Endodermal cell (in vitro differentiated cells): ENCODE measurements around the gene ITPA. TPM values are rescaled to one million over a fixed set of nuclear protein-coding genes. Genes with fewer than 3 reads are reported as not detected.
"Not testable (repeated sequence)": the region's sequence is repeated elsewhere in the genome, so short reads cannot be mapped to it uniquely, and the experiment has no call there.

Source experiments
- DNase-seq: peaks from one replicate; pipeline ENCODE4 v3.0.0-alpha.2; 2017
- H3K27ac ChIP-seq: 2 replicates; pipeline ENCODE4 v1.5.1; 2013; ENCODE audit warnings: mild to moderate bottlenecking, low read depth, low read length, moderate library complexity
- H3K27me3 ChIP-seq: 2 replicates; pipeline ENCODE4 v1.6.1; 2013; ENCODE audit warnings: mild to moderate bottlenecking, low read length, moderate library complexity; ENCODE audit not compliant: insufficient read depth, control insufficient read depth, poor library complexity, severe bottlenecking
- H3K36me3 ChIP-seq: 2 replicates; pipeline ENCODE4 v1.7.0; 2013; ENCODE audit warnings: mild to moderate bottlenecking, low read length, moderate library complexity; ENCODE audit not compliant: control insufficient read depth, insufficient read depth
- H3K4me1 ChIP-seq: one replicate; pipeline ENCODE4 v1.7.0; 2013; ENCODE audit warnings: low read length; ENCODE audit not compliant: control insufficient read depth, insufficient read depth
- H3K4me3 ChIP-seq: 2 replicates; pipeline ENCODE4 v1.5.1; 2013; ENCODE audit warnings: mild to moderate bottlenecking, low read length, moderate library complexity
- H3K9ac ChIP-seq: 2 replicates; pipeline ENCODE4 v1.6.1; 2013; ENCODE audit warnings: mild to moderate bottlenecking, low read length, moderate library complexity; ENCODE audit not compliant: poor library complexity, severe bottlenecking; ENCODE audit errors: extremely low read depth
- H3K9me3 ChIP-seq: 2 replicates; pipeline ENCODE4 v1.6.1; 2013; ENCODE audit warnings: mild to moderate bottlenecking, low read length, moderate library complexity; ENCODE audit not compliant: control insufficient read depth
- H3K27ac Mint-ChIP-seq: 2 replicates; pipeline ENCODE4 v1.8.0; 2020; ENCODE audit warnings: mixed read lengths
- H3K27me3 Mint-ChIP-seq: 2 replicates; pipeline ENCODE4 v1.8.0; 2021; ENCODE audit warnings: mild to moderate bottlenecking, mixed read lengths; ENCODE audit not compliant: insufficient read depth
- H3K36me3 Mint-ChIP-seq: 2 replicates; pipeline ENCODE4 v1.8.0; 2020; ENCODE audit warnings: low read depth, mixed read lengths
- H3K4me1 Mint-ChIP-seq: 2 replicates; pipeline ENCODE4 v1.8.0; 2020; ENCODE audit warnings: mixed read lengths
- H3K4me3 Mint-ChIP-seq: 2 replicates; pipeline ENCODE4 v1.8.0; 2020; ENCODE audit warnings: mild to moderate bottlenecking, moderate library complexity, mixed read lengths
- H3K9me3 Mint-ChIP-seq: 2 replicates; pipeline ENCODE4 v1.8.0; 2020; ENCODE audit warnings: mild to moderate bottlenecking, mixed read lengths
- CTCF ChIP-seq: fragments of 200-600 bp; sonication (generic); conservative IDR thresholded peaks from 2 replicates; pipeline ENCODE4 v1.5.0; 2021; ENCODE audit warnings: antibody characterized with exemption, mild to moderate bottlenecking
- WGBS, 2 experiments: methylation state at CpG; one replicate each; pipeline versions ENCODE4 v1.1.5 to v1.1.7; 2013; ENCODE audit warnings: missing lambda C conversion rate in 2 of 2, mixed read lengths in 1 of 2; ENCODE audit not compliant: insufficient coverage in 1 of 2, insufficient read length in 1 of 2; 5-methylcytosine and 5-hydroxymethylcytosine counted together
- total RNA-seq, 2 donors: library from RNA; stranded (reverse); fragmentation: NEBNext Ultra II Directional in 1 of 2; extraction: Animal tissue kit (Norgen Biotek cat#: 25700) in 1 of 2; gene quantifications; 2 replicates in 1 of 2; 3 replicates in 1 of 2; pipeline ENCODE4 v1.2.1, GENCODE V29; 2021

The ITPA gene
- total RNA-seq, 2 donors from 2014 or later = 50.8 to 53.6 TPM

DNA sequence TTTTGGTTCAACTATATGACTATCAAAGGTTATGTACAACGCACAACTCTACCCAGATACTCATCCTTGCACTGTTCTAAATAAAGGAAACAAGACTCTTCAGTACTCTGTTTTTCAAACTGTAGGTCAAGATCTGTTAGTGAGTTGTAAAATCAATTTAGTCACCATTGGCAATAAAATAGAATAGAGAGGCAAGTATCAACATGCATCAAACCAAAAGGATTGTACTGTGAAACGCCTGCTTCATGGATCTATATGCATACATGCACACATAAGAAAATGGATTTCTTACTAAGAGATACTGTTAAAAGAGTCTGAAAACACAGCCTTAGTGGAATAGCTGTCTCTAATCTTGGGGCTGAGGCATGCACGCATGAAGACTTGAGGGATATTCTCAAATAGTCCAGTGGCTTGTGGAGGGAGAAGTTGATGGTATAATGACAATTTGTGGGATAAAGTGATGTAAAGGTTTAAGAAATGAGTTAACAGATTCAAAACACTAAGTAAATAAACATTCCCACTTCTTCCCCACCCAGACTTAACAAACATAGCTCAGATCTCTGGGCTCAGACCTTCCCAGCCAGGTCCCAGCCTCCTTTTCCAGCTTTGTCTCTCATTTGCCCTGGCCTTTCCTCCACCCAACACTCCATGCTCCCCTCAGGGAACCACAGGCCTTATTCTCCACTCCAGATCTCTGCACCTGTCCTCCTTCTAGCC is 25.2 kb upstream of the ITPA start:
- Mint-ChIP-seq H3K4me1 (peaks cover under 1% of the 10 kb centered on the region), H3K9me3 (no peaks in the 10 kb centered on the region), H3K27me3 (no peaks in the 10 kb centered on the region), H3K4me3 (no peak overlapping the region), H3K27ac (no peak overlapping the region), H3K36me3 (peaks cover 8% of the 10 kb centered on the region)
- Histone ChIP-seq H3K4me3 (no peak overlapping the region), H3K27me3 (no peaks in the 10 kb centered on the region), H3K9ac (no peak overlapping the region), H3K27ac (no peak overlapping the region), H3K9me3 (no peaks in the 10 kb centered on the region), H3K4me1 (no peaks in the 10 kb centered on the region), H3K36me3 (peaks cover 3% of the 10 kb centered on the region)
- WGBS, 2 experiments = 88 to 94% methylated on average over 1 to 3 of the region's 3 CpGs
- no peak for DNase-seq
- no peak for TF ChIP-seq CTCF

- not testable (repeated sequence) for H3K4me3 ChIP-seq, H3K4me1 ChIP-seq, H3K27ac Mint-ChIP-seq, H3K4me1 Mint-ChIP-seq, H3K9me3 Mint-ChIP-seq, H3K9me3 ChIP-seq, H3K9ac ChIP-seq, H3K27me3 Mint-ChIP-seq, H3K27ac ChIP-seq, DNase-seq, H3K4me3 Mint-ChIP-seq, H3K27me3 ChIP-seq
- 92 to 94% methylated on average over 9 of the region's 9 CpGs for WGBS, 2 experiments
- peaks cover 40% of the 10 kb centered on the region for H3K36me3 ChIP-seq
- peaks cover 32% of the 10 kb centered on the region for H3K36me3 Mint-ChIP-seq
Observed at GRCh38 chr20:3187861-3188260, 21.4 kb upstream of the ITPA start.

DNA sequence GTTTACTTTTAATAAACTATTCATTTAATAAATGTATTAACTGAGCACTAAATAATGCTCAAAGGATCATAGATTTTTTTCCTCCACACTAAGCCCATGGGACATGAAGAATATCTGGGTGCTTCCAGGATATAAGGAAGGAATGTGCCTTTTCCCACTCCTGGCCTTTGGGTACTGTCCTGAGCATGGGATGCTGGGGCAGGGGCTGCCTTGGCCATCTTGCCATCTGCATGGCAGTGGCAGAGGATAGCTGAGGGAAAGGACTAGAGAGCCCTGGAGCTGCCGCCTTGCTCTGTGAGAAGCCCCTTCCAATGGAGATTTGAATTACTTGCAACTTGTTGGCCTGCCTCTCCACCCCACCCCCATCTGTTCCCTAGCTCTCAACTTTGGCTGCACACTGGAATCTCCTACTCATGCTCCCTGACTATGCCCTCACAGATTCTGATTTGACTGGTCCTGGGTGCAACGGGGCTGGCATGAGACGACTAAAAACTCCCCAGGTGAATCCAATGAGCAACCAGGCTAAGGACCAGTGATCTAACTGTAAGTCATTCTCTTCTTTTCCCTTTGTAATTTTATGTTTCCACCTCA is 20.4 kb upstream of the ITPA start:
- H3K36me3 ChIP-seq = peaks cover 48% of the 10 kb centered on the region
- DNase-seq = no peak
- no peak overlapping the region for H3K27ac ChIP-seq
- TF ChIP-seq CTCF = no peak
- Mint-ChIP-seq H3K36me3 (peaks cover 35% of the 10 kb centered on the region), H3K27me3 (no peaks in the 10 kb centered on the region), H3K4me3 (no peak overlapping the region), H3K4me1 (peaks cover 4% of the 10 kb centered on the region), H3K27ac (no peak overlapping the region), H3K9me3 (no peaks in the 10 kb centered on the region)
- H3K9ac ChIP-seq = no peak overlapping the region
- no peaks in the 10 kb centered on the region for H3K27me3 ChIP-seq
- WGBS, 2 experiments = 94 to 100% methylated on average over 1 to 3 of the region's 3 CpGs
- H3K4me1 ChIP-seq = no peaks in the 10 kb centered on the region
- no peaks in the 10 kb centered on the region for H3K9me3 ChIP-seq
- H3K4me3 ChIP-seq = no peak overlapping the region
